Dermis microvascular lymphatic vessel endothelial cell (primary cell): ENCODE measurements around the gene WDR86. TPM values are rescaled to one million over a fixed set of nuclear protein-coding genes. Genes with fewer than 3 reads are reported as not detected.

ENCODE experiments used
- DNase-seq, 2 donors: peaks; one replicate each; pipeline versions ENCODE4 v3.0.0 to v3.0.0-alpha.2; 2010; ENCODE audit warnings: low read depth in 2 of 2
- total RNA-seq: library from RNA; depleted of rRNA; stranded (reverse); fragments of >200 nt; gene quantifications from 2 replicates; pipeline ENCODE4 v1.2.1, GENCODE V29; 2014

WDR86 gene
- total RNA-seq, 1 donor from 2014 or later: not detected

GRCh38 chr7:151352512-151352911, 57.3 kb downstream of the WDR86 start:
- no peak for DNase-seq

DNA sequence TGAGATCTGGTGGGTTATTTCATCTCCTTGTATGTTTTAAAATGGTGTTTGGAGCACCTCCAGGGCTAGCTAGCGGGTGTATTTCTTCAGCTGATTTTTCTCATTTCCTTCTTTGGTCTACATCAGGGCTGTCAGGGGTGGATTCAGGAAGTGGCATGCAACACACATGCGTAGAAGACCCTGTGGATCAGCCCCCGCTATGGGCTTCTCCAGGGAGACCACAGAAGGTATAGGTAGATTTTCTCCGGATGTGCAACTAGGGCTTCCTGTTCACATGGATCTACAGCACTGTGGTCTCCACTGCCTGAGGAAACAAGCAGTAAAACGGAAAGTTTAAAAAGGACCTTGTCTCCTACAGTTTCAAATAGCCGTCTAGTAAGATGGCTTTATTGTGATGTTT, 57.9 kb downstream of the WDR86 start:
- DNase-seq: peak in 1 of 2 donors; percentile 33

DNA sequence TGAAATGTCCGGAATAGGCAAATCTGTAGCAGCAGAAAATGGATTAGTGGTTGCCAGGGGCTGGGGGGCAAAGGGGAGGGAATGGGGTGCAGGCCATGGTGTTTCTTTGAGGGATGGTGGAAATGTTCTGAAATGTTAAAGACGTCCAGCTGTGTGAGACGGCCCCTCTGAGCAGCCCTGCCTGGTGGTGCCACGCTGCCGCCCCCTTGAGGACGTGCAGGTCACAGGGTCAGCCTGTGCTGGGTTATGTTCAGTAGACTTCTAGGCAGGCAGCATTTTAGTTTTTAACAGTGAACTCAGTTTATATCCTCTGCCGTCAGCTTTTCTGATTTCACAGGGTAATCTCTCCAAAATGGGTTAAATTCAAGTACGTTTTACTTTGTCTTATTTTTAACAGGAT, 58.8 kb downstream of the WDR86 start:
- DNase-seq: no peak

- no peak for DNase-seq
Observed at GRCh38 chr7:151349507-151349853, 60.4 kb downstream of the WDR86 start.

- DNase-seq: no peak
Observed at GRCh38 chr7:151348970-151349369, 60.9 kb downstream of the WDR86 start.

- no peak for DNase-seq
Observed at GRCh38 chr7:151347200-151347599, 62.6 kb downstream of the WDR86 start.

- no peak for DNase-seq
Observed at GRCh38 chr7:151346470-151346769, 63.4 kb downstream of the WDR86 start.

- no peak for DNase-seq
Observed at GRCh38 chr7:151345576-151346469, 64.0 kb downstream of the WDR86 start.

- no peak for DNase-seq
Observed at GRCh38 chr7:151343516-151343915, 66.3 kb downstream of the WDR86 start.

DNA sequence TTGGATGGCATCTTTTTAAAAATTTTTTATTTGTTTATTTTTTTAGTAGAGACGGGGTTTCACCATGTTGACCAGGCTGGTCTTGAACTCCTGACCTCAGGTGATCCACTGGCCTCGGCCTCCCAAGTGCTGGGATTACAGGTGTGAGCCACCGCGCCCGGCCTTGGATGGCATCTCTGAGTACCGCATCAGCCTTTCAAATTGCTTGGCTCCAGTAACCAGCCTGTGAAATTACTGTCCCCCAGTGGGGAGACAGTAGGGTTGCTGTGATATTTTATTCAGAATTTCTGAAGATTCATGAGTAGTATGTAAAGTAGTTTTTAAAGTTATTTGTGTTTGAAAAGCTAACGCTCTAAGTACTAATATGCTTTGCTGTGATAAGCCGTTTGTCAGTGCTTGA, 67.0 kb downstream of the WDR86 start:
- DNase-seq: no peak

- no peak for DNase-seq
Observed at GRCh38 chr7:151342102-151342646, 67.7 kb downstream of the WDR86 start.

DNA sequence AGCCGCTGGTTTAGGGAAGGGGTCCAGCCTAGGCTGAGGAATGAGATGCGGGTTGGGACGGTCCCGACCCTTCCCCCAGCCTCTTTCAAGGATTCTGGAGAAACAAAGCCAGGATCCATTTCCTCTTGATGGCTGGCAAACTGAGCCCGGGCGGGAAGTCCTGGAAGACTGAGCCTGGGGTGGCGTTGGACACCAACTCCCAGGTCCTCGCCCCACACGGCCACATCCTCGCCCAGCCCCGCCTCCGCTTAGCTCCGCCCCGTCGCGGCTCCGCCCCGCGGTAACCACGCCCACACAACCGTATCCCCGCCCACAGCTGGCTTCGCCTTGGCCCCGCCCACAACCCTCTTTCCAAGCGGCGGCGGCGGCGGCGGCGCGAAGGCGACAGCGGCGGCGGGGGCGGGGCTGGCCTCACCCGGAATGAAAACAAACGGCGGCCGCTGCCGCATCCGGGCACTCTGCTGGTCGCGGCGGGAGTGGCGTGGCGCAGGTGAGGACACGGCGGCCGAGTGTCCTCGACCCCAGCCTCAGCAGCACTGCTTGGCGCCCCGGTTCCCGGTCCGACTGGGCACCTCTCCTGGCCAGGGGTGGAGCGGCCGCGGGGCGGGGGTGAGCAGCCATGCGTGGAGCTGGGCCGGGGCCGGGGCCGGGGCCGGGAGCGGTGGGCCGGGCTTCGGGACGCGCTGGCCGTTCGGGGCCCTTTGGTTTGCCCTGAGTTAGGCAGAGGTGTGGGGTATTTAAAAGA, 68.3 kb downstream of the WDR86 start, which contains the start of gene NUB1:
Gene NUB1 (plus strand): TSS at position 456 of the 745 bp plus-strand sequence. CDS start 3,538 bp downstream, outside the sequence.
- peak; percentile 63 to 86 for DNase-seq

DNA sequence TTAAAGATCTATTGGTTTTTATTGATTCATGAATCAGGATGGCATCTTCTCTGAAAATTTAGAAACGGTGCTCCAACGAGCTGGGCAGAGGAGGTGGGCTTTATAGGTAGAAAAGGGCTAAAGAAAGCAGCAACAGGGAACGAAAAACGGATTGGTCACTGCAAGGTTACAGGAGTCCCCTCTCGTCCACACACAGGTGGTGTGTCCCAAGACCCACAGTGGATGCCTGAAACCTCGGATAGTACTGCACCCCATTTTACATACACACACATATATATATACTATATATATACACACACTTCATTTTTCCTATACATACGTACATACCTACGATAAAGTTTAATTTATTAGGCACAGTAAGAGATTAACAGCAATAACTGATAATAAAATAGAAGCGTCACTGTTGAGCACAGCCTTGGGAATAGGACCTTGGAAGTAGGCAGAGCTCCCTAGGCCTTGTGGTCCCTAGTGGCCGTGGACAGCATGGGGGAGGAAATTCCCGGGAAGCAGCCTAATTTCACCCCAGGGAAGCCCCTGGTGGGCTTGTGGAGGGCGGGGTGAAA, 69.0 kb downstream of the WDR86 start:
- DNase-seq: no peak

- DNase-seq: no peak
Observed at GRCh38 chr7:151339651-151340382, 70.0 kb downstream of the WDR86 start.

DNA sequence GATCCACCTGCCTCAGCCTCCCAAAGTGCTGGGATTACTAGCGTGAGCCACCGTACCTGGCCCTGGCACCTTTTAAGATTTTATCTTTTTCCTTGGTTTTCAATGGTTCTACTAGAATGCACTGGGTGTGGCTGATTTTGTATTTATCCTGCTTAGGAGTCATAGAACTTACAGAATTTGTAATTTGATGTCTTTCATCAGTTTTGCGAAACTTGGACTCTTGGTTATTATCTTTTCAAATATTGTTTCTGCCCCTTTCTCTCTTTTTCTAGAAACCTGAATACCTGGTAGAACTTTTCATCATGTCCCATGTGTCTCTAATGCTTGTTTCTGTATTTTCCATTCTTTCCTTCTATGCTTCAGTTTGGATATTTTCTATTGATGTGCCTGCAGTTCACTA, 71.0 kb downstream of the WDR86 start:
- no peak for DNase-seq

- DNase-seq: no peak
Observed at GRCh38 chr7:151337346-151337745, 72.5 kb downstream of the WDR86 start.

GRCh38 chr7:151336027-151336708, 73.7 kb downstream of the WDR86 start:
- no peak for DNase-seq

DNA sequence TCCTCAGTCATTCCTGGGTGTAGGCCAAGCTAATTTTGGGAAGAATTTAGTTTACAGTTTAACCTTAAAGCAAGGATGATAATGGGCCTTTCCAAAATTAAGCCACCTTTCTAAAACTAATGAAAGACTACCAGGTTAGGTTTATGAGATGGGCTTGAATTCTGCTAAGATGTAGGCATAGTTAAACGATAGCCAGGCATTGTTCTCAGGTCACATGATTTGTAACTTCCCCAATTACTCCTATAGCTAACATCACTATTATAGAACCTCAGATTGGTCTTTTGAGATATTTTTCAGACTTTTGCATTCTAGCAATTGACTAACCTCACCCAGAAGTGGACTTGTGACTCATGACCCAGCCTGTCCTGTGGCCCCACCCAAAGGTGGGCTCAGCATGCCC, 75.2 kb downstream of the WDR86 start:
- DNase-seq: no peak
